Measurements from ENCODE around the gene ETV4.
A peak's percentile ranks its signal among the peaks of the same experiment; 100 is the strongest.

Gene ETV4

DNA sequence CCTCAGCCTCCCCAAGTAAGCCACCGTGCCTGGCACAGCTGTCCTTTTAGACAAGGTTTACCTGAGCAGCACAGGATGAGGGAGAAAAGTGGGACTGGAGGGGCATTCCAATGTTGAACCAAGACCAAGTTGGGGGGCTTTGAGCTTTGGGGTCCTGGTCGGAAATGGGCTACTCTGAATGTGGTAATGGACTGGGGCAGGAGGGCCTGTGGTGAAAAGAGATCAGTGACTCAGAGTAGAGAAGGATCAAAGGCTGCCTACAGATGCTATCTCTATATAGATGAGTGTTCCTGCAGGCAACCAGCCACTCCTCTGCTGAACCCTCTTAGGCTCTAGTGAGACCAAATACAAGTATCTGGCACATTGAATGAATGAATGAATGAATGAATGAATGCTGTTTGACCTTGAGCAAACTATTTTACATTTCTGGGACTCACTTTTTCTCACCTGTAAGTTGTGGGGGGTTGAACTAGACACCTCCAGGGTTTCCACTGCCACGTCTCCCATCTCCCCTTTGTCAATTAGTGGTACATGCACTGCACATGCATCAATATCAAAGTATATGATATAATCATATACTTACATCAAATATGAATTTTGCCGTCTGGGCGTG, 26.3 kb upstream of the ETV4 start:
- DNase-seq, result no peak

DNA sequence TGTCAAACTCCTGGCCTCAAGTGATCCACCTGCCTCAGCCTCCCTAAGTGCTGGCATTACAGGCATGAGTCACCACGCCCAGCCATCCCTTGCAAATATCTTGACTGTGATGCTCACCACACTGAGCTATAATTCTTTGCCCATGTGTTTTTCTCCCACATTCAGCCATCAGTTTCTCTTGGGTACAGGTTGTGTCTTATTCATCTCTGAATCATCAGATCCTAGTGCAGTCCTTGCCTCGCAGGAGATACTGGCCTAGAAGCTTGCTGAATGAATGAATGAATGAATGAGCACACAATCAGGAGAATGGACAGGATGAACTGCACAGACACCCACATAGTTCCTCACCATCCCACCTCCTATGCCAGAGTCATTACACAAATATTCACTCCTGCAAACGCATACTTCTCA, 24.4 kb upstream of the ETV4 start:
- no peak for DNase-seq

DNA sequence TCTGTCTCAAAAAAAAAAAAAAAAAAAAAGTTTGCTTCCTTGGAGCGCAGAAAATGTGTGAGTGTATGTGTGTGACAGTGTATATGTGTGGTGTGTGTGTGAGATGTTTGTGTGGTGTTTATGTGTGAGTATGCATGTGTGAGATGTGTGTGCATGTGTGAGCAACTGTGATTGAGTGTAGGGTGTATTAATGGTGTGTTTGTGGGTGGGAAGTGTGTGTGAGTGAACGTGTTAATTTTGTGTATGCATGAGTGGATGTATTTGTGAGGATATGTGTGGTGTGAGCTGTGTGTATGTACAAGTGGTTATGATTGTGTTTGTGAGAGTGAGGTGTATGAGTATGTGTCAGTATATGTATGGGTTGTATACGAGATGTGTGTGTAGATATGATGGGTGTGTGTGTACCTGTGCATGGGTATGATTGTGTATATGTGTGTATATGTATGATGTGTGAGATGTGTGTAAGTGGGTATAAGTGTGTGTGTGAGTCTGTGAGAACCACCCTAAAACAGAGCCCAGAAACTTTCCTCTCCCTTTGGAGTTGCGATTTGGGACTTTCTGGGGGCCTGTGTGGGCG, 22.5 kb upstream of the ETV4 start:
- no peak for DNase-seq

DNA sequence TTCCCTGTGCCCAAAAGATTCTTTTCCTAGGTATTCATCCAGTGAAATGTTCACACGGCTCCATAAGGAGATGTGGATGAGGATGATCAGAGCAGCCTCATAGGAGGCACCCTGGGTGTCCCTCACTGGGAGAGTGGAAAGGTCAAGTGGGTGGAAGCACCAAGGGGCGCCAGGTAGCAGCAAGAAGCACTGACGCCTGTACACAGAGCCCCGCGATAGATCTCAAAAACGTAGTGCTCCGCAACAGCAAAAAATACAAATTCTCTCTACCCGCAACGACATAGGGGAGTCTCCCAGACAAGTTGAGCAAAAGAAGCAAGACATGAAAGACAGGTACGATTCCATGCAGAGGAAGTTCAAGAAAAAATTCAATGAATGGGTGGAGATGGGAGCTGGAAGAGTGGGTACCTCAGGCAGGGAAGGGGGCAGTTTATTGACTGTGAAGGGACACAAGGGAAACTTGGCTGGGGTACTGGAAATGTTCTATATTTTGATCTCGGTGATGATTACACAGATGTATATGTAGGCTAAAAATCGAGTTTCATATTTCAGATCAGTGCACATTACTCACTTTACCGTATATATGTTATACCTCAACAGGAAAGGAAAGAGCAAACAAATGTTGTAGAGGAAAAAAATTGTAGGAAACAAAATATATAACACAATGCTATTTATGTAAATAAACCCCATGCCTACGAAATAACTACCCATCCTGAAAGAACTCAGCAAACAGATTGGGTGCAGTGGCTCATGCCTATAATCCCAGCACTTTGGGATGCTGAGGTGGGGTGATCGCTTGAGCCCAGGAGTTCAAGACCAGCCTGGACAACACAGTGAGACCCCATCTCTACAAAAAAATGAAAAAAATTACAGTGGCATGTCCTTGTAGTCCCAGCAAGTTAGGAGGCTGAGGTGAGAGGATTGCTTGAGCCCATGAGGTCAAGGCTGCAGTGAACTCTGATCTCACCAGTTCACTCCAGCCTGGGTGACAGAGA, 17.8 kb upstream of the ETV4 start:
- DNase-seq, result no peak

DNA sequence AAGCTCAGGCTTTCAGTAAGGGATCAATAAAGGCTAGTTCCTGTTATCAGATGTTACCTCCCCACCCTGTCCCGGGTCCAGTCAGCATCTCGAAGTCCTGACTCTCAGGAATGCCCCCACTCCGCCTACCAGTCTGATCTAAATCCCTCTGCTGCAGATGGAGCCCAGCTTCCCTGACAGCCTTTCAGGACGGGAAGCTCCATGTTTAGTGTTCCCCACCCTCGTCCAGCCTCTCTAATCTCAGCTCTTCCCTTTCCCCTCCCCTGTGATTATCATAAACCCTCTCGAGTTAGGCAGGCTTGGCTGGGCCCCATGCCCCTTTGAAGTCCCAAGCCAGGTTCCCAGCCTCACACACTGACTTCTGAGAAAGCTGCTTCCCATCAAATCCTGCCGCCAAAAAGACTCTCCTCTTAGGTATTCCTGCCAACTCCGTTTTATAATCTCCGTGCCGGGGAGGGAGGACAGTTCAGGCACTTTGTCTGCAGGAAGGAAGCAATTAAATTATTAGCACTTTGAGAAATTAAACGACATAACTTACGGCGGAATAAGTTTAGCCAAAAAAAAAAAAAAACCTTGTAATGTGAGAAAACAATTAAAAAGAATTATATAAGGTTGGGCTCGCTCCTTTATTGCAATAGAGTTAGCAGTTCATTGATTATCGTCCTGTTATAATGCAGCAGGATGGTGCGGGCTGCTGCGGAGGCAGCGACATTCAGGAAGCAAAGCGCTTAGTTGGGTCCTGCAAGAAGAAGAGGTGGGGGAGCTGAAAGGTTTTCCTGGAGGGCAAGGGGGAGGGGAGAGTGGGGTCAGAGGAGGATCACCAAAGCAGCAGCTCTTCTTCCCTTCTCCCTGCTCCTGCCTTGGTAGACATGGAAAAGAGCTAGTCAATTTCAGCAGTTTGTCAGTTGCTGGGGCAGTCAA, 16.8 kb upstream of the ETV4 start:
- DNase-seq, result no peak

DNA sequence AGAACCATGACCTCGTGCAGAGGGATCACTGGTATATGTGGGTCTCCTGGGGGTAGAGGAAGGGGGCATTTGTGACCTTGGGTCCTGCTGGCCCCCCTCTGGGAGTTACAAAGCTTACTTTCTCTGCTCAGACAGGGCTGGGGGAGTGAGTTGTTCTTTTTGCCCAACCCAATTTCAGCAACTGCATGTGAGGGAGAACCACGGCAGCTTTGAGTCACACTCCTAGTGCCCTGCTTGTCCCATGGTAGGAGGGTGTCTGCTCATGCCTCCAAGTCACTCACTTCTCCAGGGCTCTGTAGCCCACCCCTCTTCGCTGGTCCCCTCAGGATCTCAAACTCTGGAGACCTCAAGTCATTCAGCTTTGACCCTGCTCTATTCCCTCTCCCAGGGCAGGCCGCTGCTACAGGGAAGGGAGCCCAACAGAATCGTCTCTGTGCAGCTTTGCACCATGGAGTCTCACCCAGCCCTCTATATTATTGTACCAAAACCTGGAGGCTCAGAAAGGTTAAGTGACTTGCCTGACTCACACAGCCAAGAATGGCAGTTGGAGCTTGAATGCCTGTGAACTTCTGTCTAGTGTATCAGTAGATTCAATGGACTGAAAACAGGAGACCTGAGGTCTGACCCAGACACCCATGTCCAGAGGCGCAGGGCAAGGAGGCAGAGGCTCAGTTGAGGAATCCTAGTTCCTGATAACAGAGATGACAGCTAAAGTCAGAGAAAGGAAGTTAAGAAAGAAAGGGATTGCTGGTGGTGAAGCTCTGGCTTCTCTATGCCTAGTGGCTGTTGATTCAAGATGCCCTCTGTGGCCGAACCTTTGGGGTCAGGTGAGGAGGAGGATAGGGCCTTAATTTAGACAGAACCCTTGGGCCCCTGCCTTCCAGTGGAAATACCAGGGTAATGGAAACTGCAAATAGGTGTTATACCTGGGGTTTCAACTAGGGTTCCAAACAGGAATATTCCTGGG, 14.6 kb upstream of the ETV4 start:
- no peak for DNase-seq

DNA sequence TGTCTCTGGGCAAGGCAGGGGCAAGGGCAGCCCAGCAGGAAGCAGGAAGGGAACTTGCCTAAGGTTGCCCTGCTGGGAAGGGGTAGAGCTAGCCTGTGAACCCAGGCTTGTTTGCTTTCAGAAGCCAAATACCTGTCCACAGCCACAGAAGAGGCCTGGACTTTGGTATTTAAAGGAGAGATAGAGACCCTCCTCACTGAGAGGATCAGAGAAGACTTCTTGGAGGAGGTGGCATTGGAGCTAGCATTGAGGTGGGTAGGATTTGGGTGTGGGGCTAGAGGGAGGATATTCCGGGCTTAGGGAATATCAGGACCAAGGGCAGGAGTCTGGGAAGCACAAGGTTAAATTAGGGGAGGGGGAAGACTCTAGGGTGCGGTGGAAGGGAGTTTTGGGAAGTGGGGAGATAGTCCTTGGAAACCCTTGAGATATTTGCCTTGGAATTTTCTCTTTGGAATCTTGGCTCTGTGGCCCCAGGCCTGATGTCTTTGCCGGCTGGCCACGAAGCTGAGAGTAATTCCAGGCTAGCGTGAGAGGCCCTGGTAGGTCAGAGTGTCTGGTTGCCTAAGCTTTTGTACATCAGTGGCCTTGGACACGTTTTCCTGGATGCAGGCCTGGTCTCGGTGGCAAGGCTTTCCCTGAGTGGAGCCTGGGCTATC, 13.1 kb upstream of the ETV4 start:
- no peak for DNase-seq

DNA sequence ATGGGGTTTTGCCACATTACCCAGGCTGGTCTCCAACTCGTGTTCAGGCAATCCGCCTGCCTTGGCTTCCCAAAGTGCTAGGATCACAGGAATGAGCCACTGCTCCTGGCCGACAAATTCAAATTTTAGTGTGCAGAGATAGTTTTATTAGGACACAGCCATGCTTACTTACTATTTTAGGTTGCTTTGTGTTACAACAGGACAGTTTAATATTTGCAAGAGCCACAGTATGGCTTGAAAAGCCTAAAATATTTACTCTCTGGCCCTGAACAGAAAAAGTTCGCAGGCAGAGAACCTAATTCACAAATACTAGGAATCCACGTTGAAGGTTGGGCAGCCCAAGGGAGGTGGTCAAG, 12.6 kb upstream of the ETV4 start:
- DNase-seq, result no peak

DNA sequence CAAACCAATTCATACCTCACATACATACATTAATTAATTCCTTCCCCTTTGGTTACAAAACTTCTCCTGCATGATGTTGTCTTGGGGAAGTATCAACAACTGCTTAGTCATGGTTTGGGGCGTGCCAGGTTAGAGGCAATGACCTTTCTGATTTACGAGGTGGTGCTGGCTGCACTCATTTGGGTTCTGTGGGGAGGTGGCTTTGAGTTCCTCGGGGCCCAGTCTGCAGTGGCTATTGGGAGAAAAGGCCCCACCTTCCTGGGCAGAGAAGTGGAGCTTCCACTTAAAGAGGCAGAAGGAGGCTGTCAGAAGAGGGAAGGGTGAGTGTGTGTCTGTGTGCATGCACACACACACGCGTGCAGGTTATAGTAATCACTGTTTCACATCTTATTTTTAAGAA, 10.2 kb upstream of the ETV4 start:
- no peak for DNase-seq

DNA sequence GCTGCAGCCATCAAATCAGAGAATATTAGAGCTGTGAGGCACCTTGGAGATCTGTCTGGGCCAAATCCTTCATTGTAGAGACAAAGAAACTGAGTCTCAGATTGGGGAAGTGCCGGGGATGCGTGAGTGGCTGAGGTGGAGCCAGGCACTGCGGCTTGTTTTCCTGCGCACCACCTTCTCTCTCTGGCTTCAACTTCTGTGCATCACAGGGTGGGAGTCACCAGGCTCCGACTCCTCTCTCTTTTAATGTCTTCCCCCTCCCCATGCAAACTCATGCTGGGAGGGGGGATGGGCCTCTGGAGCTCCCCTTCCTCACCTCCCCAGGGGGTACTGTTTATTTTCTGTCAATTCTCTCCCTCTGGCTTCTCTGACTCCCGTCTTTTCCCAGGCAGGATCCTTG, 8.7 kb upstream of the ETV4 start:
- DNase-seq, result no peak

DNA sequence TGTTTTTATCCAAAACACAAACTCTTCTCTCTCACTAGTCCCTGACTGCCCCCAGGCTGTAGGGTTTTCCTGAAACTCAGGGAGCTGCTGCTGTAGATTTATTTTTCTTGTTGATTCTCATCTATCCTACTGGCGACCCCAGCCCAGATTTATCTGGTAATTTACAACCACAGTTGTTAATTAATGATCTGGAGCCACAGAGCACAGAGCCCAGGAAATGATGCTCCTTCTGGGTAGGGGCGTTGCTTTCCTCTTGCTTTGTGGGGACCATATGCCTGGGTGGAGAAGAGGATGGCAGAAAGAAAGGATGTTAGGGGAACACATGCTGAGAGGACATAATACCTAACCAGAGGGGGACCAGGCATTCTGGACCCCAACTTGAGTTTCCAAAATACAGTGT, 7.4 kb upstream of the ETV4 start:
- no peak for DNase-seq

DNA sequence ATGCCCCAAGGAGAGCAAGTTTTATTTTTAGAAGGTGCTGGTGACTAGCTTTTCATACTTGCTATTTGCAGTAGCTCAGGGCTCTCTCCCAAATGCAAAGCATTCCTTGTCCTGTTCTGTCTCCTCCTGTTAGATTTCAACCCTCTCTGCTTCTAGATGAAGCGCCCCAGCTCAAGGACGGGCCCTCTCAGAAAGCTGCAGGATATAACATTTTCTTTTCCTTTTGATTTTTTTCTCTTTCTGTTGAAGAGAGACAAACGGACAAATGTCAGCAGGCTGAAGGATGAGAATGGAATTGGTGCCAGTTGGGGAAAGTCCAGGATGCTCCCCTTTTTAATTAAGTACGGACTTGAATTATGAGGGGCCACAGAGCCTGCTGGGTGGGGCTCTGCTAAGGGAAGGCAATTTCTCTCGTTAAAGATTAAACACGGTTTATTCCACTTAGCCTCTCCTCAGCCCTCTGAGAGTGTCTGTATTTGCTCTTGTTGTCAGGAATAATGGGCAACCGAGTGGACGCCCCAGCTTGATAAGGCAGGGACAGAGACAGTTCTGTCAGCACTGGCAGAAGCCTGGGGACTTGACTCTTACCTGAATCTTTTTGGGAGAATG, 6.2 kb upstream of the ETV4 start:
- DNase-seq, result no peak

DNA sequence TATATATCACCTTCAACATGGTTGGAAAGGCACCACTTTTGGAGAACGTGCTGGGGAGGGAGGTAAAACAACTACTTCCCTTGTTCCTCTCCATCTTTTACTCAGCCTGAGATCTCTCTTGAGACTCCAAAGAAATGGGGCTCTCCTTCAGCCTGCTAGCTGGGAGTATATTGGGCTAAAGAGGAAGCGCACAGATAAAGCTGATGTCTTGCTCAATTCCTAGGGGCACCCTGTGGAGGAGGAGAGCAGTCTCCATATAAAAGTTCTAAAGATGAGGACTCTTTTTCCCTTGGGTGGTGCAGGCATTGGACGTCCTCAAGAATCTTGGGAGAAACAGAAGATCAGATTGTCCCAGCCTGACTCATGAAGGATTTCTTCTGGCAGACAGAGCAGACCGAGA, 4.6 kb upstream of the ETV4 start:
- DNase-seq, result no peak

DNA sequence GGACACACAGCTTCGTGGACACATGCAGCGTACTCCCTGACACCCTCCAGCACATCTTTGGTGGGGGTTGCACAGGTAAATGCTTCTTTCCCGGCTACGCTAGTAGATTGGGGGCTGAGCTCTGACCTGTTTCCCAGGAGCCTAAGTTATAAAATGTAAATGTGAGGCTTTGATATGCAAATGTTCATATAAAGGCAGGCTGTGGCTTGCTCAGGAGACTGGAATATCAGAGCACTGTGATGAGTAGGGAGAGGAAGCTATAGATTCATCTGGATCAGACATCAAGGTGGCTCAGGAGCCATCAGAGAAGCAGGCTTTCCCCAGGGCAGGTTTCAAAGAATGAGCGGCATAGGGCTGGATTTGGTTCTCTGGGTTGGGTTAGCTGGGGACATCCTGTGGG, 3.4 kb upstream of the ETV4 start:
- DNase-seq, result no peak

DNA sequence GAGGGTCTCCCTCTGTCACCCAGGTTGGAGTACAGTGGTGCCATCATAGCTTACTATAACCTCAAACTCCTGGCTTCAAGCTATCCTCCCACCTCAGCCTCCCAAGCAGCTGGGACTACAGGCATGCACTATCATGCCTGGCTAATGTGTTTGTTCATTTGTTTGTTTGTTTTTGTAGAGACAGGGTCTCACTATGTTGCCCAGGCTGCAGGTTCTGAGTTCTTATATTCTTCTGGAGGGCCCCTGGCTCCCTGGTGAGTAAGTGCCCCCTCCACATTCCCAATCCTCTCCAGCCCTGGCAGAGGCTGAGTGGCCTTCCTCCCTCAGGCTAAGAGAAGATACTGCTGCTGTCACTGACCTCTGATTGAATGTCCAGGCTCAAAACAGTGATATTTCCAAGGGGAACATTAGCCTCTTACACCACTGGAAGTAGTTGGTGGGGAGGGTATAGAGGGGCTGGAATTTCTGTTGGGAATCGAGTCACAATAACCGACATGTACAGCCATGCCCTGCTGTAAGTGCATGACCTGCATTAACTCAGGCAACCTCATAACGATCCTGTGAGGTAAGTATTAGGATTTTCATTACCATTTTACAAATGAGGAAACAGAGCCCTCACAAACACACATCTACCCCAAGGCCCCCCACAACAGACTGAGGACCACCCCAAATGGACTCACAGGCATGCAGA, 2.7 kb upstream of the ETV4 start:
- DNase-seq, result no peak

DNA sequence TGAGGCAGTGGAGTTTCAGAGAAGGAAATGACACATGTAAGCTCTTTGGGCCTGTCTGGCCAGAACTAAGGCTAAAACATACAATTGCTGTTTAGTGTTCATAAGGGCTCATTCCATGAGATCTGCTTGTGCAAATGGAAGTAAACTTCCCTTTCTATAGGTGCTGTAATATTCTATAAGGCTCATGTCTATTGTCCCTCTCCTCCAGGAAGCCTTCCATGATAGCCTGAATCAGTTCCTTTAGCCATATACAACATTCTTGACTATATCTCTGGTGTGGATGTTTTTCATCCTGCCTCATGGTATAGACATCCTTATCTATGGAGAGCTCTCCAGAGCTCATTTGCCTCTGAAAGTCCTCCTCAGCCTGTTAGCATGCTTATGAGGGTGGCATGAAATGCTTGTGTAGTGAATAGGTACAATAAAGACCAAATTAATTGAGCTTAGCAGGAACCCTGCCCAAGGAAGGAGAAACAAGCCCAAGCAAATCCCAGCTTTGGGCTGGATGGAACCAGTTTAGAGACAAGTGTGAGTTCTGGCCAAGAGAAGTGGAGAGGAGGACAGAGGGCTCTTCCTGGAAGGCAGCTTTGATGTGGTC, 1.6 kb upstream of the ETV4 start:
- no peak for DNase-seq

DNA sequence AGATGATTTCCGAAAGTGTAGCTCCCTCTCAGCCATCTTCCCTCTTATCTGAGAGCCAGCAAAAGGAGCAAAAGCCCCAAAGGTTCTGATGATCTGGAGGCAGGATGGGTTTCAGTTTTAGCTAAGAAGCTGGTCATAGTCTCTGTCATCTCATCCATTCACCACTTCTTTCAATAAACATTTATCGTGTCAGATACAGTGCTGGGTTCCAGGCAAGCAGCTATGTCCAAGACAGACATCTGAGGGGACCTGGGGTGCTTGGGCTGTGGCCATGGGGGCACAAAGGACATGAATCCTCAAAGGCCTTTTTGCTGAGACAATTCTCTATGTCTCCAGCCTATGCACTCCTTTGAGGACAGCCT, 1.0 kb upstream of the ETV4 start:
- DNase-seq, result no peak

DNA sequence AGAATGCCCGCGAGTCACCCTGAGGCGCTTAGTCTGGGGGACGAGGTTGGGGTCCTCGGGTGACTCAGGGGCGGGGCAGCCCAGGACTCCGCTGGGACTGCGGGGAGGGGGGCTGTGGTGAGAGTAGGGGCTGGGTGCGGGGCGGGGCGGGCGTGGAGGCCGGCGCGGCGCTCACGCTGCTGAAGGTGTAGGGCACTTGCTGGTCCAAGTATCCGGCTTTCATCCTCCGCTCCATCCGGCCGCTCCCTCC, 832 bp downstream of the ETV4 start:
- DNase-seq, result peak; percentile 11 to 14

DNA sequence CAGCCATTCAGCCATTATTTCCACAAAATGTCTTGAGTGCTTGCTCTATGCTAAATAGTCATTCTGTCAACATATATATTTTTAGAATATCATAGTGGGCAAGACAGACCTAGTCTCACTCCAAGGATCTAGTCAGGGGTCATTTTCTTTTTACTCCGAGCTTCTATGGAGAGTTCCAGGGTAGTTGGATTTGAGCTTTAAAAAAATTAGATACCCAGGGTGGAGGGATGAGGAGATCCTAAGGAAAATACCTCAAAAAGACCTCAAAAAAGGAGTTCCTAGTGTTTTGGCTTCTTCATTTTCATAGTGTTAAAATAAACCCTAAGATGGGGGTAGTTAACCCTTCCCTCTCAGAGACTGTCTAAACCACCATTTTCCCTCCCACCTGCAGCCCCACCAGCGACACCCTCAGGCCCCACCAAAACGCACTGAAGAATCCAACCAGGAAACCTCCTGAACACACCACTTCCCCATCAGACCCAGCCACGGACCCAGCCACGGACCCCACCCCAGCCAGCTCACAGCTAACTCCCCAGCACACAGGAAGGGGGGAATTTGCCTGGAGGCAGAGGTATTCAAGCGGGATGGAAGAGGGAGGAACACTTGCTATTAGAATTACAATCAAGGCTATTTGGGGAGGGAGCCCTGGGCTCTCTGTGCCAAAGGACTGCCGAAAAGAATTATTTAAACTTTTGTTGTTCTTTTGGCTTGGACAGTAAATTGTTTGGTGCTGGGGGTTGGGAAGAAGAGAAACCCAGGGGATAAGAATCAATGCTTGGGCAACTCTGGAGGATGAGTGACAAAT, 2.2 kb downstream of the ETV4 start:
- no peak for DNase-seq
